Prostate gland (tissue), 2 donors: Measurements from ENCODE around the gene PPFIA4. TPM values are rescaled to one million over a fixed set of nuclear protein-coding genes. Genes with fewer than 3 reads are reported as not detected.

Source experiments
- DNase-seq: peaks from one replicate; pipeline ENCODE4 v3.0.0-alpha.2; 2019; ENCODE audit warnings: low spot score
- H3K27ac ChIP-seq, 2 donors: fragments of 200-600 bp; sonication (generic); 2 replicates each; pipeline ENCODE4 v1.5.1; 2017 to 2019
- H3K27me3 ChIP-seq: fragments of 200-600 bp; sonication (generic); replicated peaks from 2 replicates; pipeline ENCODE4 v1.5.1; 2019; ENCODE audit not compliant: insufficient read depth
- H3K36me3 ChIP-seq, 2 donors: fragments of 200-600 bp; sonication (generic); 1 replicate in 1 of 2; 2 replicates in 1 of 2; pipeline versions ENCODE4 v1.5.1 to v1.8.1; 2017 to 2019
- H3K4me1 ChIP-seq: fragments of 200-600 bp; sonication (generic); replicated peaks from 2 replicates; pipeline ENCODE4 v1.5.1; 2019
- H3K4me3 ChIP-seq, 2 donors: fragments of 200-600 bp; sonication (generic); 2 replicates each; pipeline ENCODE4 v1.5.1; 2017 to 2019
- H3K9me3 ChIP-seq: fragments of 200-600 bp; sonication (generic); 2 replicates; pipeline ENCODE4 v1.5.1; 2017
- POLR2A ChIP-seq: fragments of 450-650 bp; IDR thresholded peaks from one replicate; pipeline ENCODE4 v1.6.1; 2016; ENCODE audit warnings: antibody characterized with exemption, mild to moderate bottlenecking
- POLR2AphosphoS5 ChIP-seq: sonication (generic); formaldehyde crosslinking; IDR thresholded peaks from one replicate; pipeline ENCODE4 v1.6.1; 2017; ENCODE audit warnings: antibody characterized with exemption
- WGBS: methylation state at CpG from one replicate; pipeline ENCODE4 v1.1.5; 2018; 5-methylcytosine and 5-hydroxymethylcytosine counted together
- intact Hi-C: fragments of 100-400 bp; cut with DNase I; formaldehyde crosslinking; loops from one replicate; pipeline ENCODE4 v1.14.2; 2022
- total RNA-seq, 2 donors: library from RNA; depleted of rRNA; stranded (reverse); fragments of >200 nt; gene quantifications; one replicate each; pipeline ENCODE4 v1.1.0, GENCODE V29; 2016
- TF ChIP-seq, protein P1 (sequence below), 4 experiments: fragments of 200-600 bp in 2 of 4; fragments of 450-650 bp in 2 of 4; sonication (generic) in 2 of 4; IDR thresholded peaks; 1 replicate in 3 of 4; 2 replicates in 1 of 4; pipeline ENCODE4 v1.5.1; 2016 to 2019; ENCODE audit warnings: antibody characterized with exemption in 4 of 4, mild to moderate bottlenecking in 2 of 4, moderate library complexity in 2 of 4

The PPFIA4 gene
- total RNA-seq, 2 donors from 2014 or later, result 0.50 to 16.9 TPM

DNA sequence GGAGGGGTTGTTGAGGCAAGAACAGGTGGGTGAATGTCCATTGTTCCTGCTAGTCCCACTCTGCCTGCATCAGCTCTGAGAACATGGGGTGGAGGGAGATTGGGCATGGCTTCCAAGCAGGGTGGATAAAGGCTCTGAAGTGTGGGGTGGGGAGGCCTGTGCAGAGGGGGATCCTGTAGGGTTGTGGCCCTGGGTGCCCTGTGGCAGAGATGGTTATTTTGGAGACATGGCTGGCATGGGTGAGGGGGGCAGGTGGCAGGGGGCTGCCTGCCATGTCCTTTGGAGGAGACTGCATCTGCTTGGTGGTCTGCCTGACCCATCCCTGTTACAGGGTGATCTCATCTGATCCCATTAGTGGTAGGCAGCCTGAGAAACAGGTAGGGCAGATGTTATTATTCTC, 48.3 kb downstream of the PPFIA4 start:
- Histone ChIP-seq H3K27me3 (no peaks in the 10 kb centered on the region), H3K36me3 (no peaks in the 10 kb centered on the region), H3K4me1 (no peaks in the 10 kb centered on the region), H3K4me3 (no peak overlapping the region), H3K9me3 (no peaks in the 10 kb centered on the region), H3K27ac (no peak overlapping the region)
- DNase-seq, result no peak
- intact Hi-C loops, result no loop called here
- TF ChIP-seq, protein P1, sequence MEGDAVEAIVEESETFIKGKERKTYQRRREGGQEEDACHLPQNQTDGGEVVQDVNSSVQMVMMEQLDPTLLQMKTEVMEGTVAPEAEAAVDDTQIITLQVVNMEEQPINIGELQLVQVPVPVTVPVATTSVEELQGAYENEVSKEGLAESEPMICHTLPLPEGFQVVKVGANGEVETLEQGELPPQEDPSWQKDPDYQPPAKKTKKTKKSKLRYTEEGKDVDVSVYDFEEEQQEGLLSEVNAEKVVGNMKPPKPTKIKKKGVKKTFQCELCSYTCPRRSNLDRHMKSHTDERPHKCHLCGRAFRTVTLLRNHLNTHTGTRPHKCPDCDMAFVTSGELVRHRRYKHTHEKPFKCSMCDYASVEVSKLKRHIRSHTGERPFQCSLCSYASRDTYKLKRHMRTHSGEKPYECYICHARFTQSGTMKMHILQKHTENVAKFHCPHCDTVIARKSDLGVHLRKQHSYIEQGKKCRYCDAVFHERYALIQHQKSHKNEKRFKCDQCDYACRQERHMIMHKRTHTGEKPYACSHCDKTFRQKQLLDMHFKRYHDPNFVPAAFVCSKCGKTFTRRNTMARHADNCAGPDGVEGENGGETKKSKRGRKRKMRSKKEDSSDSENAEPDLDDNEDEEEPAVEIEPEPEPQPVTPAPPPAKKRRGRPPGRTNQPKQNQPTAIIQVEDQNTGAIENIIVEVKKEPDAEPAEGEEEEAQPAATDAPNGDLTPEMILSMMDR (IDR thresholded peaks at IDR 0.05), result no peak
- TF ChIP-seq POLR2AphosphoS5 (no peak), POLR2A (no peak)

GRCh38 chr1:203075236-203076030, 49.1 kb downstream of the PPFIA4 start:
- WGBS, result 17% methylated on average over 49 of the region's 56 CpGs
- intact Hi-C loops, result no loop called here
- Histone ChIP-seq H3K9me3 (no peaks in the 10 kb centered on the region), H3K4me1 (no peaks in the 10 kb centered on the region), H3K27me3 (no peaks in the 10 kb centered on the region), H3K27ac (no peak overlapping the region), H3K4me3 (peak overlapping the region; percentile 12 to 15), H3K36me3 (no peaks in the 10 kb centered on the region)
- no peak for DNase-seq
- no peak for TF ChIP-seq POLR2AphosphoS5
- TF ChIP-seq, protein P1 (IDR thresholded peaks at IDR 0.05), result no peak
- no peak for TF ChIP-seq POLR2A

DNA sequence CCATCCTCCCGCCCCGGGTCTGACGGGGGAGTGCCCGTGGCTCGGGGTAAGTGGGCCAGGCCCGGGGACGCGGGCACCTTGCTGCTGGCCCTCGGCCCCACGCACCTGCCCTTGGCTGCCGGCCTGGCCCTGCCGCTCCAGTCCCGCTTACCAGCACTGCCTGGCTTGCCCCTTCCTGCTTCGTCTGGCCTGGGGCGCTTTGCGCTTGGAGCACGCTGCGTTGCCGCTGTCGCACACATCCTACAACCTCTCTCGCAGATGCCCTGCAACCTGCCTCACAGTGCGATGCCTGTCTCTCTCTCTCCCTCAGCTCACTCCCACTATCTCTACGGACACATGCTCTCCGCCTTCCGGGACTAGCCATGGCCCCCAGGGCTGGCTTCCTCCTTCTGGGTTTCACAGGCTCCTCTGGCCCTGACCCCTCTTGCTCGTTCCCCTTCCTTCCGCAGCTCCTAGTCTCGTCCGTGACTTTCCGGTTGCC, 49.8 kb downstream of the PPFIA4 start:
- Histone ChIP-seq H3K27ac (no peak overlapping the region), H3K4me3 (peak overlapping the region; percentile 12 to 15), H3K36me3 (no peaks in the 10 kb centered on the region), H3K9me3 (no peaks in the 10 kb centered on the region), H3K27me3 (no peaks in the 10 kb centered on the region), H3K4me1 (no peaks in the 10 kb centered on the region)
- TF ChIP-seq, protein P1 (IDR thresholded peaks at IDR 0.05), result no peak
- TF ChIP-seq POLR2AphosphoS5 (no peak), POLR2A (no peak)
- DNase-seq, result no peak
- intact Hi-C loops, result no loop called here
- WGBS, result 37% methylated on average over 22 of the region's 30 CpGs

GRCh38 chr1:203077367-203077766, 51.1 kb downstream of the PPFIA4 start:
- Histone ChIP-seq H3K36me3 (no peaks in the 10 kb centered on the region), H3K4me1 (no peaks in the 10 kb centered on the region), H3K9me3 (no peaks in the 10 kb centered on the region), H3K4me3 (no peak overlapping the region), H3K27ac (no peak overlapping the region), H3K27me3 (no peaks in the 10 kb centered on the region)
- DNase-seq, result no peak
- WGBS, result 100% methylated on average over 3 of the region's 3 CpGs
- TF ChIP-seq POLR2A (no peak), POLR2AphosphoS5 (no peak)
- TF ChIP-seq, protein P1 (IDR thresholded peaks at IDR 0.05), result no peak
- intact Hi-C loops, result no loop called here

- Histone ChIP-seq H3K27me3 (no peaks in the 10 kb centered on the region), H3K9me3 (no peaks in the 10 kb centered on the region)
- 90% methylated on average over 2 of the region's 2 CpGs for WGBS
Measured at GRCh38 chr1:203077956-203078355, 51.7 kb downstream of the PPFIA4 start.

More at GRCh38 chr1:203077956-203078355, 51.7 kb downstream of the PPFIA4 start:
- TF ChIP-seq, protein P1 (IDR thresholded peaks at IDR 0.05), result no peak
- TF ChIP-seq POLR2A, result no peak
- no peak for TF ChIP-seq POLR2AphosphoS5
- DNase-seq, result no peak
- no peaks in the 10 kb centered on the region for H3K4me1 ChIP-seq
- no peaks in the 10 kb centered on the region for H3K36me3 ChIP-seq
- intact Hi-C loops, result no loop called here
- no peak overlapping the region for H3K27ac ChIP-seq
- H3K4me3 ChIP-seq, result no peak overlapping the region
